ENCODE results near the gene DHRS9. TPM values are rescaled to one million over a fixed set of nuclear protein-coding genes. Genes with fewer than 3 reads are reported as not detected.

Gene DHRS9
- total RNA-seq, 1 donor from 2014 or later: 1.2 TPM

DNA sequence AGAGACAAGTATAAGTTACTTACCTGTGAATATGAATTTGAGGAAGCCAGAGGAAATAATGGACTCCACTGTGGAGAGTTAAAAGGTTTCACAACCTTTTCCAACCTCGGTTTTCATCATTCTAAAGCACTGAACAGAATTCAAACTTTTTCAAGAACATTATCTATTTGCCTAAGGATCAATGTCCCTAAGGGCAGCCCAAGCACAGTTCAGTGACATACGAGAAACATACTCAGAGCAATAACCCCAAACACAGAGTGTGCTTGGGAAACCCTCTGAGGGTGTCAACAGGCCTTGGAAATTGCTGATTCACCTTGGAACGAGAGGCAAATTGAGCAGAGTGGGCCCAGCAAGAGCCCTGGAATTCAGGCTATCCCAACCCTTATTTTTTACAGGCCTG, 38.2 kb upstream of the DHRS9 start, which contains the start of gene ABCB11:
Gene ABCB11 (minus strand): TSS at position 123 of the 400 bp plus-strand sequence. CDS start 13,199 bp downstream, outside the sequence.
- Mint-ChIP-seq H3K4me3 (no peak within 1 kb of the TSS), H3K4me1 (no peaks in the 10 kb centered on the region), H3K9me3 (peaks cover 7% of the 10 kb centered on the region), H3K27ac (no peak within 1 kb of the TSS), H3K27me3 (no peaks in the 10 kb centered on the region), H3K36me3 (ENCODE audit: low read depth) (no peaks in the 10 kb centered on the region)
- DNase-seq (no peak), ATAC-seq (ENCODE audit: low read depth) (no peak)
- ChIA-PET CTCF (no interaction called here), POLR2A (no interaction called here)
- intact Hi-C loops (cut with micrococcal nuclease): no loop called here
- TF ChIP-seq, protein P1, sequence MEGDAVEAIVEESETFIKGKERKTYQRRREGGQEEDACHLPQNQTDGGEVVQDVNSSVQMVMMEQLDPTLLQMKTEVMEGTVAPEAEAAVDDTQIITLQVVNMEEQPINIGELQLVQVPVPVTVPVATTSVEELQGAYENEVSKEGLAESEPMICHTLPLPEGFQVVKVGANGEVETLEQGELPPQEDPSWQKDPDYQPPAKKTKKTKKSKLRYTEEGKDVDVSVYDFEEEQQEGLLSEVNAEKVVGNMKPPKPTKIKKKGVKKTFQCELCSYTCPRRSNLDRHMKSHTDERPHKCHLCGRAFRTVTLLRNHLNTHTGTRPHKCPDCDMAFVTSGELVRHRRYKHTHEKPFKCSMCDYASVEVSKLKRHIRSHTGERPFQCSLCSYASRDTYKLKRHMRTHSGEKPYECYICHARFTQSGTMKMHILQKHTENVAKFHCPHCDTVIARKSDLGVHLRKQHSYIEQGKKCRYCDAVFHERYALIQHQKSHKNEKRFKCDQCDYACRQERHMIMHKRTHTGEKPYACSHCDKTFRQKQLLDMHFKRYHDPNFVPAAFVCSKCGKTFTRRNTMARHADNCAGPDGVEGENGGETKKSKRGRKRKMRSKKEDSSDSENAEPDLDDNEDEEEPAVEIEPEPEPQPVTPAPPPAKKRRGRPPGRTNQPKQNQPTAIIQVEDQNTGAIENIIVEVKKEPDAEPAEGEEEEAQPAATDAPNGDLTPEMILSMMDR (IDR thresholded peaks at IDR 0.05): no peak

DNA sequence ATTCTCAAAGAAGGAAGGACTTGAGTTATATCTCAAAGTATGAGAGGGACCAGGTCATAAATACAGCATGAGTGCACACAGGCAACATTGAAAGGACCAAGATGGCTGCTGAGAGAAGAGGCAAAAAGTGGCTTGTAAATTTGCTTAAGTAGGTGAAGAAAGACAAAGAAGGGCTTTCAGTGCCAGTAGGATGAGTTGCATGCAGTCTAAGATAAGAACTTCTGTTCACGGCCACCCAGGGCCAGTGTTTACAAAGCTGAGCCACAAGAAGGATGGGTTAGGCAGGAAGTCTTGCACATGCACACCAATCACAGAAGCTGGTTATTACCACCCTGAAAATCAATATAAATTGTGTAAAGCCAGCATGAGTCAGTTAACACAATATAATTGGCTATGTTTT, 35.1 kb upstream of the DHRS9 start:
- DNase-seq: no peak
- TF ChIP-seq, protein P1 (IDR thresholded peaks at IDR 0.05): no peak
- Mint-ChIP-seq H3K4me1 (peaks cover 13% of the 10 kb centered on the region), H3K36me3 (ENCODE audit: low read depth) (no peaks in the 10 kb centered on the region), H3K9me3 (peaks cover 7% of the 10 kb centered on the region), H3K4me3 (no peak overlapping the region), H3K27ac (no peak overlapping the region), H3K27me3 (no peaks in the 10 kb centered on the region)
- ATAC-seq (ENCODE audit: low read depth): no peak
- intact Hi-C loops (cut with micrococcal nuclease): no loop called here
- ChIA-PET POLR2A (no interaction called here), CTCF (no interaction called here)

DNA sequence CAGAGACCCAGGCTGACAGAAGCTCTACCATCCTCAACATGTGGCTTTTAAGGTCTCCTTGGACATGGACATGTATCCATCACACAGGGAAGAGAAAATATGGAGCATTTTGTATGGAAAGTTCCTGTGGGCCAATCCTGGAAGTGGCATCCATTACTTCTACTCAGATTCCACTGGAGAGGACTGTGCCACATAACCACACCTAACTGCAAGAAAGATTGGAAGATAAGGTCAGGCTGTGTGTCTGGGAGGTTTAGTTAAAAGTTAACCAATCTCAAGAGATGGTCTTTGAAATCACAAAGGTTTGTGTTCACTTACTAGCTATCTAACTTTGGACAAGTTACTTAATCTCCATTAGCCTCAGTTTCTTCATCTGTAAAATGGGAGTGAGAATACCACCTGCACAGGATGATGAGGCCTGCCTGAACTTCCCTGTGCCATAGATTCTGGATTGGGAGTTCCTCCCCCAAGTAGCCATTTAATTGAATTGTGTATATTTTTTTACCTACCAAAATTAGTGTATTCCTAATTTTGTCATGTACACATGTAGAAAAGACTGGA, 34.3 kb upstream of the DHRS9 start:
- ATAC-seq (ENCODE audit: low read depth) (no peak), DNase-seq (no peak)
- intact Hi-C loops (cut with micrococcal nuclease): no loop called here
- H3K36me3 Mint-ChIP-seq (ENCODE audit: low read depth): no peaks in the 10 kb centered on the region
- no peaks in the 10 kb centered on the region for H3K27me3 Mint-ChIP-seq
- TF ChIP-seq, protein P1 (IDR thresholded peaks at IDR 0.05): no peak
- H3K9me3 Mint-ChIP-seq: peaks cover 7% of the 10 kb centered on the region
- POLR2A ChIA-PET: no interaction called here
- H3K4me1 Mint-ChIP-seq: peaks cover 19% of the 10 kb centered on the region
- no peak overlapping the region for H3K4me3 Mint-ChIP-seq
- CTCF ChIA-PET: no interaction called here
- H3K27ac Mint-ChIP-seq: no peak overlapping the region

DNA sequence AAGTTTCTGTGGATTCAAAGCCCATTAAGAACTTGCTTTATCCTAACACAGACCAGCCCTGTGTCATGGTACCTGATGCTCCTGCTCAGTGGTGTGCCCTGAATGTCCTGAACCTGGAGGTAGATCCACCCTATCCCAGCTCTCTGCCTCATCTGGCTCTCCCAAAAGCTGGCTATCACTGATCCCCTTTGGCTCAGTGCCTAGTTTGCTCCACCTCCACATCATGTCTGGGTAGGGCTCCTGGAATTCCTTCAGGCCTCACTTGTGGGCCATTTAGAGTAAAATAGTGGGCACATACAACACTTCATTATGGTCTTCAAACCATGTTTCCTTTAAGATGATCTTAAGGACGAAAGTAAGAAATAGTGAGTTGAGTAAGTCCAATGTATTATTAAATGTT, 33.5 kb upstream of the DHRS9 start:
- peaks cover 7% of the 10 kb centered on the region for H3K9me3 Mint-ChIP-seq

DNA sequence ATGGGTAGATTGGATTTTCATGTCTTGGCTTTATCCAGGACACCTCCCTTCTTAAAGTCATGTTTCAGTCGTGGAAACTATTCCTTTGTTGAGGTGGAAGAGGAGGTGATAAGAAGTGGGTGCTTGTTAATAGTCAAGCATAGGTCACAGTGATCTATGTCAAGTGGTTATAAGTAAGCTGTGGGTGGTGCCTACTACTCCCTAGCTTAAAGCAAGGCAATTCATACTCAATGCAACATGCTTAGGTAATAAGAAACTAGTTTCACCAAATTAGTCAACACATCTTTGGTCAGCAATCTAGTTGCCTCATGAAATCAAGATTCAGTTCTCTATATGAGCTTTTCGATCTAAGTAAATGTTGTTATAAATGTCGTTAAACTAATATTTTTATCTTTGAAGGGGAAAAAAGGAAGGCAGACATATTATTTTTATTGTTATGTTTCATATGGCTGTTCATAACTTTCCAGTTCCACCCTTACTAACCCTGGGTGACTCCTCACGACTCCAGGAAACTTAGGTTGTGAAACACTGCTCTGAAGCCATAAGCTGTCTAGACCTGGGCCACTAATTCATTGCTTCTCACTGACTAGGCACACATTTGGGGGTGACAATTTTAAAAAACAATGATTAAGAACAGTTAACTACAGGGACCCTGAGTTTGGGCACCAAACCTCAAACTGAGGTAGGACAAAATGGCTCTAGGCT, 32.5 kb upstream of the DHRS9 start:
- no peak overlapping the region for H3K27ac Mint-ChIP-seq
- H3K9me3 Mint-ChIP-seq: peaks cover 7% of the 10 kb centered on the region
- no peaks in the 10 kb centered on the region for H3K36me3 Mint-ChIP-seq (ENCODE audit: low read depth)
- no peak overlapping the region for H3K4me3 Mint-ChIP-seq
- no peaks in the 10 kb centered on the region for H3K27me3 Mint-ChIP-seq
- CTCF ChIA-PET: no interaction called here
- intact Hi-C loops (cut with micrococcal nuclease): no loop called here
- DNase-seq (no peak), ATAC-seq (ENCODE audit: low read depth) (no peak)
- TF ChIP-seq, protein P1 (IDR thresholded peaks at IDR 0.05): no peak
- POLR2A ChIA-PET: no interaction called here
- H3K4me1 Mint-ChIP-seq: peaks cover 22% of the 10 kb centered on the region

More for the DNA sequence above, 33.5 kb upstream of the DHRS9 start:
- no peak overlapping the region for H3K4me3 Mint-ChIP-seq
- ATAC-seq (ENCODE audit: low read depth) (no peak), DNase-seq (no peak)
- peaks cover 19% of the 10 kb centered on the region for H3K4me1 Mint-ChIP-seq
- ChIA-PET CTCF (no interaction called here), POLR2A (no interaction called here)
- H3K27ac Mint-ChIP-seq: no peak overlapping the region
- no peaks in the 10 kb centered on the region for H3K36me3 Mint-ChIP-seq (ENCODE audit: low read depth)
- no peaks in the 10 kb centered on the region for H3K27me3 Mint-ChIP-seq
- intact Hi-C loops (cut with micrococcal nuclease): no loop called here
- TF ChIP-seq, protein P1 (IDR thresholded peaks at IDR 0.05): no peak

Measured in activated B cell treated with CpG ODN at 0.5 μM for 24 hours (primary cell).